ENCODE results near the gene FOXD3.
A peak's percentile ranks its signal among the peaks of the same experiment; 100 is the strongest.
"Not testable (repeated sequence)": the region's sequence is repeated elsewhere in the genome, so short reads cannot be mapped to it uniquely, and the experiment has no call there.

The FOXD3 gene

DNA sequence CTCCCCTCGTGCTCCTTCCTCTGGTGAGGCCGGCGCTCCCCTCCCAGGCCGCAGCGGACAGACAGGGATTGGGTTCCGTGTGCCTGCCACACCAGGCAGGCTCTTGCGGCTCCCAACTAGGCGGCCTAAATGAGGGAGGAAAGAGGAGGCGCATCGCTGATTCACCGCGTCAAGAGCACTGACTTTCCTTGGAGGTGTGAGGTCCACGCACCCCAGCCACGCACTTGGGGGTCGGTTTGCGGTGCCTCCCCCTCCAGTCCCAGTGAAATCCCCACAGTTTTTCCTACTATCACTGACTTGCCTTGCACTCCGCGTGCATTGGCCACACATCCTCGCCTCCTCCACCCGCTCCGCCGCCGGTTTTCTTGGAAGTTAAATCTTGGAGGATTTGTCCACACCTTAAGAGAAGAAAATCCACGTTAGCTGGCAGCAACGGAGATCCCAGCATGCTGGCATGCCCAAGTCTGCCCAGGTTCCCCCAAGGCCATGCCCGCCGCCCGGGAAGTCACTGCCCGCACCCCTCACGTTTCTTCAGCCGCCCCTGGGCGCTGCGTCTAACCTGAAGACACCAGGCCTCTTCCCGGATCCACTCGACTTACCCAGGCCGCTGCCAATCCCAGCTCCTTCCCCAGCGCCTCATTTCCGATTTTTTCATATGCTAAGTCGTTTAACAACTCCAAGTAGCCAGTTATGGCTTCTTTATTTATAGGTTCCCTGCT lies 1.1 kb upstream of the FOXD3 start:
- DNase-seq = no peak

DNA sequence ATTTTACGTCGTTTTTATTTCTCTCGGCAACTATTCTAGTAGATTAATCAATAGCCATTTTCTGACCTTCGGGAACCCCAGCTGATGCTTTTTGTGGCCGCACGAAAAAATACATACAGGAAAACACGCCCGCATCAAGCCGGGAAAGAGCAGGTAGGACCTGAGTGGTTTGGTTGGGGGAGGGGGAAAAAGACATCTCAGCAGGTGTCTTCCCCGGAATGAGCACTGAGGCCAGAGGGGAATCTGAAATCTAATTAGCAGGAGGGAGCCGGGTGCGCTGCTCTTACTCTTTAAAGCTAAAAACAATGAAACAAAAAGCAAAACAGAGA lies 618 bp upstream of the FOXD3 start:
- DNase-seq = no peak

DNA sequence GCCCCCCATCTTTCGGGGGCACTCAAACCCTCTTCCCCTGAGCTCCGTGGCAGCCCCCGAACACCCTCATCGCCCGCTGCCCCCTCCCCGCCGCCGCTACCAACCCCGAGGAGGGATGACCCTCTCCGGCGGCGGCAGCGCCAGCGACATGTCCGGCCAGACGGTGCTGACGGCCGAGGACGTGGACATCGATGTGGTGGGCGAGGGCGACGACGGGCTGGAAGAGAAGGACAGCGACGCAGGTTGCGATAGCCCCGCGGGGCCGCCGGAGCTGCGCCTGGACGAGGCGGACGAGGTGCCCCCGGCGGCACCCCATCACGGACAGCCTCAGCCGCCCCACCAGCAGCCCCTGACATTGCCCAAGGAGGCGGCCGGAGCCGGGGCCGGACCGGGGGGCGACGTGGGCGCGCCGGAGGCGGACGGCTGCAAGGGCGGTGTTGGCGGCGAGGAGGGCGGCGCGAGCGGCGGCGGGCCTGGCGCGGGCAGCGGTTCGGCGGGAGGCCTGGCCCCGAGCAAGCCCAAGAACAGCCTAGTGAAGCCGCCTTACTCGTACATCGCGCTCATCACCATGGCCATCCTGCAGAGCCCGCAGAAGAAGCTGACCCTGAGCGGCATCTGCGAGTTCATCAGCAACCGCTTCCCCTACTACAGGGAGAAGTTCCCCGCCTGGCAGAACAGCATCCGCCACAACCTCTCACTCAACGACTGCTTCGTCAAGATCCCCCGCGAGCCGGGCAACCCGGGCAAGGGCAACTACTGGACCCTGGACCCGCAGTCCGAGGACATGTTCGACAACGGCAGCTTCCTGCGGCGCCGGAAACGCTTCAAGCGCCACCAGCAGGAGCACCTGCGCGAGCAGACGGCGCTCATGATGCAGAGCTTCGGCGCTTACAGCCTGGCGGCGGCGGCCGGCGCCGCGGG lies 837 bp downstream of the FOXD3 start:
- DNase-seq = no peak

DNA sequence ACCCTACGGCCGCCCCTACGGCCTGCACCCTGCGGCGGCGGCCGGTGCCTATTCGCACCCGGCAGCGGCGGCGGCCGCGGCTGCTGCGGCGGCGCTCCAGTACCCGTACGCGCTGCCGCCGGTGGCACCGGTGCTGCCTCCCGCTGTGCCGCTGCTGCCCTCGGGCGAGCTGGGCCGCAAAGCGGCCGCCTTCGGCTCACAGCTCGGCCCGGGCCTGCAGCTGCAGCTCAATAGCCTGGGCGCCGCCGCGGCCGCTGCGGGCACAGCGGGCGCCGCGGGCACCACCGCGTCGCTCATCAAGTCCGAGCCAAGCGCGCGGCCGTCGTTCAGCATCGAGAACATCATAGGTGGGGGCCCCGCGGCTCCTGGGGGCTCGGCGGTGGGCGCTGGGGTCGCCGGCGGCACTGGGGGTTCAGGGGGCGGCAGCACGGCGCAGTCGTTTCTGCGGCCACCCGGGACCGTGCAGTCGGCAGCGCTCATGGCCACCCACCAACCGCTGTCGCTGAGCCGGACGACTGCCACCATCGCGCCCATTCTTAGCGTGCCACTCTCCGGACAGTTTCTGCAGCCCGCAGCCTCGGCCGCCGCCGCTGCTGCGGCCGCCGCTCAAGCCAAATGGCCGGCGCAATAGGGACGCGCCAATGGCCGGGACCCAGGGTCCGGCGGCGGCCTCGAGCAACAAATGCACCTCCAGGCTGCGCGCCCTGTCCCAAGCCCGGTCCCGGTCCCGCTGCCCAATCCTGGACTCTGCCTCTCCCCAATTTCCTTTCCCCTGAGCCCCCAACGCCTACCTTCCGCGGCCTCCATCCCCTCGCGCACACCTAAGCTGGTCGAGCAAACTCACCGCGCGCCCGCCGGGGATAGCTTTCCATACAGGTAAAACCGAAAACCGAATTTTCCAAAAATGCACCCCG lies 1.8 kb downstream of the FOXD3 start:
- DNase-seq = no peak

DNA sequence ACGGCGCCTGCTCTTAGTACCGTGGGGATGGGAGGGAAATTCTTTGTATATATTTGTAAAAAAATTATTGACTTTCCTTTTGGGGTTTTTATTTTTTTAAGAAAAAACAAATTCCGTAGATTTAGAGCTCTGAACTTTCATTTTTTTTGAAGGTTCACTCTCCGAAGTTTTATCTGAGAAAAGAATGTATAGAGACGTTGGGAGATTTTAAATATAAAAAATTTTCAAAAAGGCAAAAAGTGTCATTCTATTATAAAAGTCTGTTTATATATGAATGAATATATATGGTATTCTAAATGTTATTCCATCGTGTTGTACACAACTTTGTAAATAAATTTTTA lies 2.4 kb downstream of the FOXD3 start:
- DNase-seq = no peak

DNA sequence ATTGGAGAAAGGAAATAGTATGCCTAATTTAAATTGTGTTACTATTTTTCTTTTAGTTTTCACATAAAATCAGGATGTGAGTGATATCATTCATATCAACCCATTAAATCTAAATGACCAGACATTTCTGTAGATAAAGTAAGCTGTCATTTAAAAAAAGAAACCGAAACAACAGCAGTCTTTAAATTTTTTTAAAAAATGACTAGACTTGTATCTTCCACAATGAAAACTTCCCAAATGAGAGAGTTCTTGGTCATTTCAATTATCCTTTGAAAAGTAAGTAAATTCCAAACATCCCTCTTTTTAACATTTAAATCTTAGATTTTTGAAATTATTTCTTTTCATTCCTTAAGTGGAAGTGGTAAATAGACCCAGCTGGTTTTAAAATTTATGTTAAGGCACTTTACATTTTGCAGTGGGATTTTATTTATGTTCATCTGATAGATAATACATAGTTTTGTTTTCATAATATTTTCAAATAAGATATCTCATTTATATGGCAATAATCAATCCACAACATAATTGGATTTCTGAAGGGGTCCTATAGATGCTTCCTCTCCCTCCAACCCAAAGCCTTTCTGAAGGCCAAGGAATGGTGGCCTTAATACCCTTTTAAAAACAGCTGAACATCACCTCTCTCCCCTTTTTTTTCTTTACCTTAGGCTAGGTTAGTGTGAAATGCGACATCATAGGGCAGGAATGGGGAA lies 3.1 kb downstream of the FOXD3 start:
- no peak for DNase-seq

DNA sequence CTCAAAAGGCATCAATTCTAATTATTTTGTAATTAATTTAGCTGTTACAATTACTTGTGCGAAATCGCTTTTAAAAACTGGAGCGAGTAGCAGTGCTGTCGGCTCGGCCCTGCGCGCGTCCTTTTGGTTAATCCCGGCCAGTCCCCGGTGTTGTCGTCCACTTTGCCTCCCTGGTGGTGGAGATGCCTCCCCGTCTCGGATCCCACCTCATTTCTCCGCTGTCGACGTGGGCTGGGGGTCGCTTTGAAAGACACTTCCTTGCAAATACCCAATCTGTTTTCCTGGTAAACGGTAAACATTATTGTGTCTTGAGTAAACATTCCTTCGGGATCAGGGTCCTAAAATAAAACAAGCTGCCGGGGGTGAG lies 3.7 kb downstream of the FOXD3 start:
- no peak for DNase-seq

DNA sequence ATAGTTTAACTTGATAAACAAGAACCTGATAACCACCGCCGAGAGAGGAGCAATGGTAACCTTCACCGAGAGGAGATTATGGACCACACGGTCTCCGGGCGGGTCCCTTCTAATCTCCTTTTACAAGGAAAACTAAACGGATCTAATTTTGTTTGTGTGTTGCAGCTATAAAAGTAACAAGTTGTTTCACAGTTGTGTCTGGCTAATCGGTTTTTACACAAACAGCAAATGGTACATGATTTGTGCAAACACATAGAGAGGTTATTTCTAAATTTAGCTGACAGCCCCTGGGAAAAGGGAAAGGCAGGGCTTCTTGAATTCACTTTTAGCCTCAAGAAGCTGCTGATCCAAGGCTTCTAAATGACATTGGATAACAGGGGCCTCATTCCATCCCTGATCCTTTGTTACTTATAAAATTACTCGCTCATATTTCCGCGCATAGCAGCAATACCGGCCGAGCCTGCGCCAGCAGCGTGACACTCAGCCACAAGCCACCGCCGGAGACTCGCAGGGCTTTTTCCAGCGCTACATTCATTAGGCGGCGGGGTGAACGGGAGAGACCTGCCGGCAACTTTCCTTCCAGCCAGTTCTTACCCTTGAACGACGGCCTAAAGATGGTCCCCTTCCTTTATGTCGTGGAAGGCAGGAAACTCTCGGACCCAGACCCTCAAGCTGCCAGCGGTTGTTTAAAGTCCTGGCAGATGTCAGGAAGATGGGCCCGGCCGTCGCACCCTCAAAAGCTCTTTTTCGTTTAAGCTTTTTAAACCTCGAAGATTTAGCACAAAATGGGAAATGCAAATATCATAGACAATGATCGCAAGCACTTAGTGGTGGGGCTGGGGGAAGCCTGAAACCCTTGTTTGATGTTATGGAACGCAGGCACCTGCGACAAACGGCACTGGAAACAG lies 4.4 kb downstream of the FOXD3 start:
- DNase-seq = no peak

DNA sequence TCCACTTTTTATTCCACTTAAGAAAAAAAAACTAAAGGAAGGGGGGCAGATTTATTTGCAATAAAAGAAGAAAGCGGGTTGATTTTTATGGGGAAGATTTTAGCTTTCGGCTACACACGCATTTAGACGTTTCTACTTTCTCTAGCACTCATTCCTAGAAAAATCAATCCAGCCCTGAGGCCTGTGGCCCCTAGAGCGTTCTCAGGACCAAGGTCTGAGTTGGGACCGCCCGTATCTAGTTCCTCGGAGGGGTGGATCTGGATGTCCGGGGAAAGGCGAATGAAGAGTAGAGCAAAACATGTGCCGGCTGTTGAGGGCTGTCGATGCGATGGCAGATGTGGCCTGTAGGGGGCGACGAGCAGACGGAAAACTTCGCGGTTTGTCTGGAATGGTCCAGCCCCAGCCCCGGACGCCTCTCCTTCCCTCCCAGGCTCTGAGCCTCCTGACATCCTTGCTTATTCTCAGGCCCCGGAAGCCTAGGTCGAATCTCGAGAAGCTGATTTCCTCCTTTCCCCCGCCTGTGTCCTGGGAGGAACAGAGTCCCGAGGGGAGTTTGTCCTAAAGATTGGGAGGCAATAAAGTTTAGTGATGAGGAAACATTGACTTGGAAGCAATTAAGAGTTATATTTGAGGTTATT lies 5.2 kb downstream of the FOXD3 start:
- peak; percentile 57 for DNase-seq

DNA sequence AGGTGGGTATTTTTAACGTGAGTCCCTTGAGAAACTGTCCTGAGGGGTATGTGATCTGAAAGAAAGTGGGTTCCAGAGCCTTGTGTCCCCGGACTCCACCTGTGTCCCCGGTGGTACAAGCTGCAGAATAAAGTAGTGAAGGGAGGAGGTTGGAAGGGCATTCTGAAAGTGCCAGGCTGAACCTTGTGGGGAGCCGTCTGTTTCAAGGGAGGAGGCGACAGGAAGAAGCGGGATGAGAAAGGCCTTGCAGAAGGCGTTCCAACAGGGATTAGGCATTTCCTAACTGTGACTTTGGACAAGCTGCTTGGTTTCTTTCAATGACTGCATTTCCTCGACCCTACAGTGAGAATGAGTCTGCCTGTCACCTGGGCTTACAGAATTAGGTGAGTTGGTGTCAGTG lies 5.8 kb downstream of the FOXD3 start:
- no peak for DNase-seq

DNA sequence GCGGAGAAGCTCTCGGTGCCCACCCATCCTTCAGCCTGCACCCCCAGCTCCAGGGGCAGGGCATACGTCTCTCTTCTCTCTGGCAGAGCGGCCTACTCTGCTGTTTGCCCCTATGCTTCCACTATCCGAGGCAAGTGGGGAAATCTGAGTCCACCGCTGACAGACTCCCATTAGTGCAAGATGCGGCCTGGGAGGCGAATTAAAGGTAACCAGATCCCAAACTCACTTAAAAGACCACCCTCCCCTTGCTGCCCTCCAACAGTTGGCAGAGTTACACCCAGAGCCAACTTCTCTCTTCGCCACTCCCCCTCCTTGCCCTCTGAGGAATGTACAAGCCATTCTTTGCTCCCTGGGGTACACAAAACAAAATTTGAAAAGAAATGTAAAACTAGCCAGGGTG lies 6.4 kb downstream of the FOXD3 start:
- no peak for DNase-seq

DNA sequence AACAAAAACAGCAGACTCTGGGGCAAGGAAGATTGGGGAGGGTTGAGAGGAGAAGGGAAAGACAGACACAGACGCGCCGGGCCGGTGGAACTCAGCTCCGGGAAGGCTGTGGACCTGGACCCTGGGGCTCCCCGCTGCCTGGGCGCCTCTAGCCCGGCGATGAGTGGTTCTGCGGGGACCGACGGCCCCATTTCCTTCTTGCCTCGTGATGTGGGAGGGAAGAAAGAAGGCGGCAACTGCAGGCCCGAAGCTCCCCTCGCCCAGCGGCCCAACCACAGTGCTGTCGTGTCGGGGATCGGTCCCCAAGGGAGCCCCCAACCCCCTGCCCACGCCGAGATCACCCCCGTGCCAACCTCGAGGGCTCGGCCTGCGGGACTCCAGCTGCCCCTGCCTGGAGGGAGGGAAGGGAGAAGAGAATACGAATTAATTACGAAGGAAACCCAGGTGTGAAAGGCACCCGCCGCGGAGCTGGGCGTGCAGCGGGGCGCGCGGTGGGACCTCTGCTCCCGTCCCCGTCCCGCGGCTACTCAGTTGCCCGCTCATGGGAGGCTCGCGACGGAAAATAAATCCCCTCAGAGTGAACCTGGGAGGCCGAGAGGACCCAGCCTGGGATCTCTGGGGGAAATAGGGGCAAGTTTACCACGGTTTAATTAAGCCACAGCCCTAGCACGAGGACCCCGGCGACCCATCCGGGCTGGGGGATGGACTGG lies 7.4 kb downstream of the FOXD3 start:
- DNase-seq = no peak

DNA sequence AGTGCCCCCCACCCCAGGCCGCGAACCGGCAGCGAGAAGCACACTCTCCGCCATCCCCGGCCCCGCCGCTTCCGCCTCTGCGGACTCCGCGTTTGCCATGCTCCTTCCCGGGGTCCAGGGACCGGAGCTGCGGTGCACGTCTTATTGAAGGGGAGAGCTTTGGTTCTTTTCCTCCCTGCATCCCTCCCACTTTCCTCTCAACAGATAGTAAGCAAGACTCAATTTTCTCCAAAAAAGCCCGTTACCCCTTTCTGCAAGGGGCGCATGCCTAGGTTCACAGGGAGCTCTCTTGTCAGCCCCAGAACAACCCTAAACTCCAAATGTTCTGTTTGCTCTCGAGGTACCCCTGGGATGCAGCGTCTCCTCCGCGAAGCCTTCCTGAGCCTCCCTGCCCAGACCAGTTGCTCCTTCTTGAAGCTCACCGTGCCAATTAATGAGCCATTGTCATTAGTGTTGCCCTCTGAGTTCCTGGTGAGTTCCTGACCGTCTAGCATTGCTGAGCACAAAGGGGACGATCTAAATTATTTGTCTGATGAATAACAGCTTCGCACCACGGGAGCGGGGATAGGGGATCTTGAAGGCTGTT lies 8.1 kb downstream of the FOXD3 start:
- no peak for DNase-seq

DNA sequence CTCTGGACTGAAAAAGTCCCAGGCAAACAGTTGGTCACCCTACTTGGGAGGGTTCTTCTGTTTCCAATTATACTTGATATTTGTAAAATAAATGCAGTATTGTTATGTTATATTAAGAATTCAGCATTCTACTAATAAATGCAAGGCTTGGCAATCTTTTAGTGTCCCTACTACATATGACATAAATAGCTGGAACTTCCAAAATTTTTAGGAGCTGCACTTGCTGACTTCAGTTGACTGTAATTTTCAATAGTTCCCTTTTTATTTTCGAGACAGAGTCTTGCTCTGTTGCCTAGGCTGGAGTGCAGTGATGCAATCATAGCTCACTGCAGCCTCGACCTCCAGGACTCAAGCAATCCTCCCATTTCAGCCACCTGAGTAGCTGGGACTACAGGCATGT lies 20.0 kb downstream of the FOXD3 start:
- DNase-seq = no peak

DNA sequence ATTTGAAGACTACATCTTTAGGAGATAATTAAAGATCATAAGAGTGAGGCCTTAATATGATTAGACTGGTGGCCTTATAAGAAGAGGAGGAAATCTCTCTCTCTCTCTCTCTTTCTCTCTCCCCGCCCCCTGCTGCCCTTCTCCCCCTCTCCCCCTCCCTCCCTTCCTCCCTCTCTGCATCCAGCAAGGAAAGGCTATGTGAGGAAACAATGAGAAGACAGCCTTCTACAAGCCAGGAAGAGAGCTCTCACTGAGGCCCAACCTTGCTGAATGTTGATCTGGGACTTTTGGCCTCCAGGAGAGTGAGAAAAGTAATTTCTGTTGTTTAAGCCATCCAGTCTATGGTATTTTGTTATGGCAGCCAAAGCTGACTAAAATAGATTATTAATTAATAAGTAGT lies 21.6 kb downstream of the FOXD3 start:
- no peak for DNase-seq

DNA sequence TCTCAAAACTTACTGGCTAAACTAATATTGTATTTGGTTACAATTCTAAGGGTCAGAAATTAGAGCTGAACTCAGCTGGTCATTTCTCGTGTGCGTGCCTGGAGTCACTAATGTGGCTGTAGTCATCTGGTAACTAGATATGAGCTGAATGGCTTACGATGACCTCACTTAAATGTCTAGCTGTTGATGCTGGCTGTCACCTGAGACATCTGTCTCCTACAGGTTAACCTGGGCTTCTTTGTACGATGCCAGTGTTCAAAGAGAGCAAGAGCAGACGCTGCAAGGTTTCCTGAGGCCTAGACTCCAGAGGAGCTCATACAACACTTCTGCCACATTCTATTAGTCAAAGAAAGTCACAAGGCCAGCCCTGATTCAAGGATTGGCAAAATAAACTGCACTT lies 28.0 kb downstream of the FOXD3 start:
- DNase-seq = no peak

DNA sequence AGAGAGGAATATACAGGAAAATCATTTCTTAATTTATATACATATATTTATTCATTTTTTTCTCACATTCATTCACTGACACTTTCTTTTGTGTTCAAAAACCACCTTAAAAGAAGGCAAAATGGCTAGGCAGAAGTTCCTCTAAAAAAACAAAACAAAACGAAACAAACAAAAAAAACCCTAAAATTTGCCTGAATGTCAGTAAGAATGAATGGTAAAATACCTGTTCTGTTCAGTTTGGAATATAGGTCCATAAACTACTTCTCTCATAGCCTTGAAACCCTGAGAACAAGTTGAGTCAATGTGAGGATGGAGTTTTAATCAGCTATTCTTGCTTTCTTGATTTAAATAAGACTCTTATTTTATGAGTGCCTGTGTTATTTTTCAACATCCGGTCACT lies 30.4 kb downstream of the FOXD3 start:
- DNase-seq = no peak

DNA sequence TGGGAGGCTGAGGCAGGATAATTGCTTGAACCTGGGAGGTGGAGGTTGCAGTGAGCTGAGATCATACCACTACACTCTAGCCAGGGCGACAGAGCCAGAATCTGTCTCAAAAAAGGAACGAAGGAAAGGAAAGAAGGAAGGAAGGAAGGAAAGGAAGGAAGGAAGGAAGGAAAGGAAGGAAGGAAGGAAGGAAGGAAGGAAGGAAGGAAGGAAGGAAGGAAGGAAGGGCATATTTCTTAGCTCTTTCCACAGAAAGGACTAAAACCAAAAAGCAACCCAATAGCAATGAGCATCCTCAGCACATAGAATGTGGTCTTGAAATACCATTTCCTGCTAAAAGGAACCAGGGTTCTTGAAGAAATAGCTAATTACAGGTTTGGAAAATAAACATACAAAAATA lies 33.9 kb downstream of the FOXD3 start:
- not testable (repeated sequence) for DNase-seq

DNA sequence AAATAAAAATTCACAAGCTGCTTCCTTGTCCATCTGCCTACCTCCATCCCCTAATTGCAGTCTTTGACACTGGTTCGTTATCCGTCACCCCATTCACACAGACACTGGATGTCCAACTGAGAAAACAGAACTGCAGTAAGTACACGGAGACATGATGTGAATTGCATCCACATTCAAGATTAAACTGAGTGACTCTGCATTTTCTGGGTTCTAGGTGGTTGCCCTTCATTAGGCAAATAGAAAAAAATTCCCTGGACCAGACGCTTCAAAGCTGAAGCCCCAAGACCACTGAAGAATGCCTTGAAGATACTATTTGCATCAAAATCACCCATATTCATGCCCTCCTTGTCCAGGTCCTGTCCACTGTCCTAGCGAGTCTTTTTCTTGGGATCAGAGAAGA lies 37.2 kb downstream of the FOXD3 start:
- no peak for DNase-seq

DNA sequence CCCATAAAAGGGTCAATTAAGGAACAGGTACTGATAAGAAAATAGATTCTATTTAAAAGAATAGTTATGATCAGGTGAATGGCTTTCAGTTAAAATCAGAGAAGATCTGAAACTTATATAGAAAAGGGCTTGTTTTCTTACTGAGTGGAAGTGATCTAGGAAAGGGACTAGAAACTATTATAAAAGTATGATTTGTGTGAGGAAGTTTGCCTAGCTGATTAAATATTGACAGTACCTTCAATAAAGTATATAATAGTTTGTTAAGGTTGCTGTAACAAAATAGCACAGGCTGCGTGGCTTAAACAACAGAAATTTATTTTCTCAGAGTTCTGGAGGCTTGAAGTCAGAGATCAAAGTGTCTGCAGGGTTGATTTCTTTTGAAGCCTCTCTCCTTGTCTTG lies 39.7 kb downstream of the FOXD3 start:
- no peak for DNase-seq

Data from fibroblast of skin of back (primary cell).